GM13976 (cell line): Measurements from ENCODE around the gene RPL3.

ENCODE experiments used
- DNase-seq: peaks from one replicate; pipeline ENCODE4 v3.0.0; 2012; ENCODE audit warnings: low spot score
- in situ Hi-C: fragments of 300-500 bp; cut with MboI; formaldehyde crosslinking; loops from one replicate; pipeline ENCODE4 v1.12.0; 2022; ENCODE audit warnings: low sequenced_read_pairs, mixed read lengths, inconsistent platforms; ENCODE audit not compliant: unreplicated experiment
- TF ChIP-seq, protein P1 (sequence below): IDR thresholded peaks from 2 replicates; pipeline ENCODE4 v1.5.1; 2012; ENCODE audit warnings: borderline replicate concordance, mild to moderate bottlenecking; ENCODE audit not compliant: insufficient read depth; ENCODE audit errors: extremely low read depth, missing control alignments, control extremely low read depth

Gene RPL3

DNA sequence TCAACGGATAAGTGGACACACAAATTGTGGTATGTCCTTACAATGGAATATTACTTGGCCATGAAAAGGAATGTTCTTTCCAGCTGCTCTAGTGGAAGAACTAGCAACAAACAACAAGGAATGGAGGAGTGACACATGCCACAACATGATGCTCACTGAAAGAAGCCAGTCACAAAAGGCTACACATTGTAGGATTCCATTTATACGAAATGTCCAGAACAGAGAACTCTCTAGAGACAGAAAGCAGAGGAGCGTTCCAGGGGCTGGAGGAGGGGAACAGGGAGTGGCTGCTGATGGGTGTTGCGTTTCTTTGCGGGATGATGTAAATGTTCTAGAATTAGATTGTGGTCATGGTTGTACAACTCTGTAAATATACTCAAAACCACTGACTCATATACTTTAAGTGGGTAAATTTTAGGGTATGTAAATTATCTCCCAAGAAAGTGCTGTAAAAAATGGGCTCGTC, 42.2 kb downstream of the RPL3 start:
- in situ Hi-C loops: no loop called here
- TF ChIP-seq, protein P1, sequence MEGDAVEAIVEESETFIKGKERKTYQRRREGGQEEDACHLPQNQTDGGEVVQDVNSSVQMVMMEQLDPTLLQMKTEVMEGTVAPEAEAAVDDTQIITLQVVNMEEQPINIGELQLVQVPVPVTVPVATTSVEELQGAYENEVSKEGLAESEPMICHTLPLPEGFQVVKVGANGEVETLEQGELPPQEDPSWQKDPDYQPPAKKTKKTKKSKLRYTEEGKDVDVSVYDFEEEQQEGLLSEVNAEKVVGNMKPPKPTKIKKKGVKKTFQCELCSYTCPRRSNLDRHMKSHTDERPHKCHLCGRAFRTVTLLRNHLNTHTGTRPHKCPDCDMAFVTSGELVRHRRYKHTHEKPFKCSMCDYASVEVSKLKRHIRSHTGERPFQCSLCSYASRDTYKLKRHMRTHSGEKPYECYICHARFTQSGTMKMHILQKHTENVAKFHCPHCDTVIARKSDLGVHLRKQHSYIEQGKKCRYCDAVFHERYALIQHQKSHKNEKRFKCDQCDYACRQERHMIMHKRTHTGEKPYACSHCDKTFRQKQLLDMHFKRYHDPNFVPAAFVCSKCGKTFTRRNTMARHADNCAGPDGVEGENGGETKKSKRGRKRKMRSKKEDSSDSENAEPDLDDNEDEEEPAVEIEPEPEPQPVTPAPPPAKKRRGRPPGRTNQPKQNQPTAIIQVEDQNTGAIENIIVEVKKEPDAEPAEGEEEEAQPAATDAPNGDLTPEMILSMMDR: no peak

GRCh38 chr22:39276440-39277141, 42.8 kb downstream of the RPL3 start:
- no peak for DNase-seq
- TF ChIP-seq, protein P1: no peak
- in situ Hi-C loops: no loop called here

More for the DNA sequence above, 42.2 kb downstream of the RPL3 start:
- DNase-seq: no peak

DNA sequence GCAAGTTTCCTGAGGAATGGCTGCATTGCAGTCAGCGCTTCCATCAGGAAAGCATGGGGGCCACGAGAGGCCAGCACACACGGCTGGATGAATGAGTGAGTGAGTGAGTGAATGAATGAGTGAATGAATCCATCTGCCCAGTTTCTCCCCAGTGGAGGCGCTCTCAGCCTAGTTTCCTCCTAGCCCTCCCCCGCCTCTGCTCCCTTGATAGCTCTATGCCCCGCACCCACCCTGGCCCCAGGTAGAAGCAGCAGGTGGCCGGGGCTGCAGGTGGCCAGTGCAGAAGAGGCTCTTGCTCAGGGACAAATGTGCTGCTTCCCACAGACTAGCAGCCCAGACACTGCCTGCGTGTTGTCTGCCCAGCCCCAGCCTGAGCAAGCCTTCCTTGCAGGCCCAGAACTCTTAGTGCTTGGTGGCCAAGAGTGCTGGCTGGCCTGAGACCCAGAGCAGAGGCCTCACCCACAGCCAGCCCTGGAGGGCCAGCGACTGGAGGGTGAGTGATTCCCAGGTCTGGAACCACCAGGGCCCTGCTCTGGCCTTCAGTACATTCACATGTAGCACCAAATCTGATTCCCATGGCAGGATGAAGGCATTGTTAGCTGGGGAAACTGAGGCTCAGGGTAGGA, 43.5 kb downstream of the RPL3 start:
- in situ Hi-C loops: no loop called here
- DNase-seq: no peak
- TF ChIP-seq, protein P1: no peak

GRCh38 chr22:39273950-39274887, 45.2 kb downstream of the RPL3 start:
- no peak for DNase-seq
- TF ChIP-seq, protein P1: no peak
- in situ Hi-C loops: no loop called here

DNA sequence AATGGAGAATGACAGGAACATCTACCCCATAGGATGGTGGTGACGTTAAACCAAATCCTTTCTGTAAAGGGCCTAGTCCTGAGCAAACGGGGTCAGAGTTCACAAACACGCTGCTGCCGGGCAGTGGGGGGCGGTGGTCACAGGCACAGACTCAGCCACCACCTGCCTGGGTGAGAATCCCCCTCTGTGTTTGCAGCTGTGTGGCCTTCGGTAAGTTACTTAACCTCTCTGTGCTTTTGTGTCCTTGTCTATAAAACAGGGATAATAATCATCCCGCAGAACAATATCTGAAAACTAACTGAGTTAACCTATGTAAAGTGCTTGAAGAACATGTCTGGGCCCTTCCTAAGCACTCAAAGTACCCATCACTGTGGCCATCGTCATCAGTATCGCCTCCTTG, 48.6 kb downstream of the RPL3 start:
- no peak for DNase-seq
- in situ Hi-C loops: no loop called here
- TF ChIP-seq, protein P1: no peak

GRCh38 chr22:39270280-39270679, 49.1 kb downstream of the RPL3 start:
- TF ChIP-seq, protein P1: no peak
- in situ Hi-C loops: no loop called here
- no peak for DNase-seq
